RCC 7860 (cell line): ENCODE measurements around the gene APBA2.
"Not testable (repeated sequence)": the region's sequence is repeated elsewhere in the genome, so short reads cannot be mapped to it uniquely, and the experiment has no call there.

Experiments
- DNase-seq: peaks from one replicate; pipeline ENCODE4 v3.0.0-alpha.2; 2015; ENCODE audit warnings: low spot score
- FAIRE-seq: peaks from 2 replicates; lab custom pipeline; 2012; peaks lifted over from hg19 to GRCh38; lab: Jason Lieb, UNC

The APBA2 gene

DNA sequence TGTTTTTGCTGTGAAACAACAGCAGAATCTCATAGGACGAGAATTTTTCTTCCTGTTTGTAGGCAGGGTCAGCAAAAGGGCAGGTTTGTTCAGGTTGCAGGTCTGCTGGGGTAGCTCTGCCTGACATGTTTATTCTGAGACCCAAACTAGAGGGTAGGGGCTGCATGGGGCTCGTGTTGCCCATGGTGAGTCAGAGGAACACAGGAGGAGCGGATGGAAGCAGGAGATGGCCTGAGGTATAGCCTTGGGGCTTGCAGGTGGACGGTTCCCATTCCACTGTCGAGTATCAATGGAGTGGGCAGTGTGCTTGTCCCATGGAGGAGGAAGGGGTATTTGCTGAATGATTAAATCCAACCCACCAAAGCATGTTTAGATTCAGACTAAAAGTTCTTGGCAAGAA is 138.9 kb downstream of the APBA2 start:
- DNase-seq (no peak), FAIRE-seq (no peak)

DNA sequence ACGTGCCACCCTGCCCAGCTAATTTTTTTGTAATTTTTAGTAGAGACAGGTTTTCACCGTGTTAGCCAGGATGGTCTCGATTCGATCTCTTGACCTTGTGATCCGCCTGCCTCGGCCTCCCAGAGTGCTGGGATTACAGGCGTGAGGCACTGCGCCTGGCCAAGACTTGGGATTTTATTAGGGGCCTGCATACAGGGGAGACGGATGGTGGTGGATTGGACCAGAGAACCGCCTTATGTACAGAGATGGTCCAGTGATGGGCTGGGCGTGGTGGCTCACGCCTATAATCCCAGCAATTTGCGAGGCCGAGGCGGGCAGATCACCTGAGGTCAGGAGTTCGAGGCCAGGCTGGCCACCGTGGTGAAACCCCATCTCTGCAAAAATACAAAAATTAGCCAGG is 139.6 kb downstream of the APBA2 start:
- not testable (repeated sequence) for DNase-seq, FAIRE-seq

DNA sequence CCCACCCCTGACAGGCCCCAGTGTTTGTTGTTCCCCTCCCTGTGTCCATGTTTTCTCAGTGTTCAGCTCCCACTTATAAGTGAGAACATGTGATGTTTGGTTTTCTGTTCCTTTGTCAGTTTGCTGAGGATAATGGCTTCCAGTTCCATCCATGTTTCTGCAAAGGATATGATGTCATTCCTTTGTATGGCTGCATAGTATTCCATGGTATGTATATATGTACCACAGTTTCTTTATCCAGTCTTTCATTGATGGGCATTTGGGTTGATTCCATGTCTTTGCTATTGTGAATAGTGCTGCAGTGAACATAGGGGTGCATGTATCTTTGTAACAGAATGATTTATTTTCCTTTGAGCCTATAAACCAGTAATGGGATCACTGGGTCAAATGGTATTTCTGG is 142.4 kb downstream of the APBA2 start:
- DNase-seq, FAIRE-seq: not testable (repeated sequence)

DNA sequence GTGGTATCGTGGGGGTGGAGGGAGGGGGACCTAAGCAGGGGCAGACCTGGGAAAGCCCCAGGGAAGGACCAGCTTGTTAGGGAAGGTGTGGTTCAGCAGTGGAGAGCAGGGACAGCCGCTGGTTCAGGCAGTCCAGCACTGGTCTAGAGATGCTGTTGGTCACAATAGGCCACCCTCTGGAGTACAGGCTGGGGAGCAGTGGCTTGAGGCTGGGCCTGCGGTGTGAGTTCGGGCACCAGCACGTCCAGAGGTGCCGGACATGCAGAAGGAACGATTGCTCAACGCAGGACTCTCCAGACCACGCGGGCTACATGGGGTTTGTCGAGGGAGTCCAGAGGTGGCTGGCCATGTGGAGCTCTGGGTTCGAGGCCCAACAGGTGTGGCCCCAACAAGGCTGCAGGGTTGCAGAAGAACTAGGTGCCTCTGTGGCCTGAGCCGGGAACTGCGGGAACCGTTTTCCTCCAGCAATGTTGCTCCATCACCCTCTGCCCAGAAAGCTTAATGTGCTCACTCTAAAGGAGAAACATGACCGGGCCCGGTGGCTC is 143.9 kb downstream of the APBA2 start:
- no peak for DNase-seq
- no peak for FAIRE-seq

DNA sequence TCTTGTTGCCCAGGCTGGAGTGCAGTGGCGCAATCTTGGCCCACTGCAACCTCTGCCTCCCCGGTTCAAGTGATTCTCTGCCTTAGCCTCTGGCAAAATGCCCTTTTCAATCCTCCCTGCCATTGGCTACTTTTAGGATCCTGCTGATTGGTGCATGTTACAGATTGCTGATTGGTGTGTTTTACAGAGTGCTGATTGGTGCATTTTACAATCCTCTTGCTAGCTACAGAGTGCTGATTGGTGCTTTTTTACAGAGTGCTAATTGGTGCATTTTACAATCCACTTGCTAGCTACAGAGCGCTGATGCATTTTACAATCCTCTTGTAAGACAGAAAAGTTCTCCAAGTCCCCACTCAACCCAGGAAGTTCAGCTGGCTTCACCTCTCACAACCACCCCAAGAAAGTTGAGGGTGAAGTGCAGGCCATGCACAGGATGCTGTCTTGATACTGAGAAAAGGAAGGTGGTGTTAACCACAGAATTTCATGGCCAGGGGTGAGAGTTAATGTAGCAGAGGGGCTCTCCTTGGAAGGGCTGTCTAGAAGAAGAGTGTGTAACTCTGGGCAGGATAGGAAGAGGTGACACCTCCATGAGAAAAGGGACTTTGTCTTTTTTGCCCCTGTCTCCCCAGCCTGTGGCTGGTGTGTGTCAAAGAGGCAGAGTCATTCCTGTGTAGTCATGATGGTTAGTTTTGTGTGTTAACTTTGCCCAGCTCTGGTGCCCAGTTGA is 145.9 kb downstream of the APBA2 start:
- FAIRE-seq (no peak), DNase-seq (no peak)

DNA sequence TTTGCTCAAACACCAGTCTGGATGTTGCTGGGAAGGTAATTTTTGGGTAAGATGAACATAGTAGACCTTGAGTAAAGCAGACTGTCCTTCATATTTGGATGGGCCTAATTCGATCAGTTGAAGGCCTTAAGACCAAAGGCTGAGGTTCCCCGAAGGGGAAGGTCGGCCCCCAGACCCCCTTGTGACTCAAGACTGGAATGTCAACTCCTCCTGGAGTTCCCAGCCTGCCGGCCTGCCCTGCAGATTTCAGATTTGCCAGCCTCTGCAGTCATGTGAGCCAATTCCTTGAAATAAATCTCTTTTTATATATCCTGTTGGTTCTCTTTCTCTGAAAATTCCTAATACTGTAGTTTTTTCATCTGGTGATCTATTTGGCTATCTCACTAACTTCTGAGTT is 146.5 kb downstream of the APBA2 start:
- FAIRE-seq = no peak
- no peak for DNase-seq

DNA sequence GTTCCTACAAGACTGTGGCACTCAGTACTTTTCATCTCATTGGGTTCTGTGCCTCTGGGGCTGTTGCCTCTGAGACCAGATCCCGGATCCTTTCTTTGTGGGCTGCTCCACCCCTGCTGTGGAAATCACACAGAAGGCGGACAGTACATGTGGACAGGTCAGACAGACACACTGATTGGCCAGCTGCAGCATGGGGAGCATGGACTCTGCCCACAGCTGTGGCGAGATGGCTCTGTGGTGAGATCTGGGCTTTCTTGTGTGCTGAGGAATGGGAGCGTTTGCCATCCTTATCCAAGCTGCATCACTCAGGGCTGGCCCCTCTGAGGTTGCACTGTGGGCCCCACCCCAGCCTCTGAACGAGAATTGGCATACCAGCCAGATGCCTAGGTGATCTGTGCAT is 147.0 kb downstream of the APBA2 start:
- FAIRE-seq = no peak
- no peak for DNase-seq

DNA sequence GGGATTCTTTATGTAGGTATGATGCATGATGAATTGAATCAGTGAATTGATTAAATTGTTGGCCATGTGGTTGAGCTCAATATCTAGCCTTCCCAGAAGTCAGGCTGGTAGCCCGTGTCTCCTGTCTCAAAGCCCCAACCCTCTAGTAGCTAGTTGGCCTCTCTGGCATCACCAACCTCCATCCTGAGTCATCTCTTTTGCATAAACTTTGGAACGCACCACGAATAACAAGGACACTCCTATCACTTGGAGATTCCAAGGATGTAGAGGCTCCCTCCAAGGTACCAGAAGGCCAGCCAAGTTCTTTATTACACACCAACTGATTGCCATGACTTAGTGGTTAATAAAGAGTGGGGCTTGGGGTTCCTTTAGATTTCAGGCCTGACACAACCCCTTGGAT is 148.4 kb downstream of the APBA2 start:
- no peak for DNase-seq
- FAIRE-seq = no peak

DNA sequence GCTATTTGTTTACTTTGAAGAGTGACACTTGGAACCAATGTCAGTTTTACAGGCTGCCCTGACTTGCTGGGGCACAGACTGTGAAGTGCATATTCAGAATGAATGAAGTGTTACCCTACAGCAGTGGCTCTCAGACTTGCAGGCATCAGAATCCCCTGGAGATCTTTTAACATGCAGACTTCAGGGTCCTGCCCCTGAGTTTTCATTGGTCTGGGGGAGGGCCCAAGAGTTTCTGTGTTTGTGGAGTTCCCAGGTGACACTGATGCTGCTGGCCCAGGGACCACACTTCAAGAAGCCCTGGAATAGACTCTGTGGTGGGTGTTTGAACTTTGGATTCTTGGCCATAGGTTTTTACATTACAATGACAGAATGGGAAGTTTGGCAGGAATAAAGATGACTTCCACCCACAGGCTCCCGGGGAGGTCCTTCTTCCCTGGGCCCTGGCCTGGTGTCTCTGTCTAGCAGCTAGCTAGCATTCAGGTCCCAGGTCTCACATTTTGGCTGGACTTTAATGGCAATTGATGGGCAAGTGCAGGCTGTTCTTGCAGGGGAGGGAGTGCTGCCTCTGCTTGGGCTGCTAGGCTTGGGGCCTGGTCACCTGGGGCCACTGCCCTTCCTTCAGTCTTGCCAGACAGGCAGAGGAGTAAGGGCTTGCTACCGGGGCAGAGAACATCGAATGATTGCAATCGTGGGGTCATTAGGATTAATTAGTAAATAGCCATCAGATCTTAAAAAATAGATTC is 149.0 kb downstream of the APBA2 start:
- DNase-seq (no peak), FAIRE-seq (no peak)

DNA sequence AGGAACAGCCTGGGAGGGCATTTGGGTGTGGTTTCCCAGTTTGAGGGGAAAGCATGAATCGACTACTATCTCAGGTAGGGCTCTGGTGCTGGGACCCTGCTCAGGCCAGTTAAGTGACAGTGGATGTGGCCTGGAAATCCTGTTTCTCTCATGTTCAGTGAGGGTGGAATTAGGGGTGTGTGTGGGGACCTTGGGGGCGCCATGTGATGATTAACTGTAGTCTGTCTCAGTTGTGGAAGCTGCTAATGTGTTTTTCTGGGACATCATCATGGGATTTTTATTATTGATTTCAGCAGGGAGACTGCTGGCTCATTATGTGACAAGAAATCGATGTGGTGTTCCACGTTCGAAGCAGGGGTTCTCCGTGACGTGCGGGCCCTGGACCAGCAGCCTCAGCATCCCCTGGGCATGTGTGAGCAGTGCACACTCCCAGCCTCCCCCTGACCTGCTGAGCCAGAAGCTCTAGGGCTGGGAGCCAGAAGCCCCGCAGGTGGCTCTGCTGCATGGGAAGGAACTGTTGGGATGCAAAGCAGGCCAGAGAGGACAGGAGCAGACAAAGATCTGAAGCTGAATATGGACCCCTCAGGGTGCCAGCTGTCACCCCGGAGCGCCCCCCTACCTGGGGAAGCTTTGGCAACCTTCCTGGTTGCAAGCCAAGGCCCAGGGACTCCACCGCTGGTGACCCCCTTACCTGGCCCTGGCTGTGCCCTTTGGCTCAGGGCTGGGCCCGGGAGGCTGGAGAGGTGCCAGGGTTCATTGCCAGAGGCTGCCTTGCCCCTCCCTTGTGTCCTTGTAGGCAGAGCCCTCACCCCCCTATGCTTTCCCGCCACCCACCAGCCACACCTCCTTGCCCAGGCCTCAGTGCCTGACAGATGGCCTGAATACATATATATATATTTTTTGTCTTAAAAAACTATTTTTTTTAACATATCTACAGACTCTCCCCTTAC is 149.8 kb downstream of the APBA2 start:
- DNase-seq (no peak), FAIRE-seq (no peak)

DNA sequence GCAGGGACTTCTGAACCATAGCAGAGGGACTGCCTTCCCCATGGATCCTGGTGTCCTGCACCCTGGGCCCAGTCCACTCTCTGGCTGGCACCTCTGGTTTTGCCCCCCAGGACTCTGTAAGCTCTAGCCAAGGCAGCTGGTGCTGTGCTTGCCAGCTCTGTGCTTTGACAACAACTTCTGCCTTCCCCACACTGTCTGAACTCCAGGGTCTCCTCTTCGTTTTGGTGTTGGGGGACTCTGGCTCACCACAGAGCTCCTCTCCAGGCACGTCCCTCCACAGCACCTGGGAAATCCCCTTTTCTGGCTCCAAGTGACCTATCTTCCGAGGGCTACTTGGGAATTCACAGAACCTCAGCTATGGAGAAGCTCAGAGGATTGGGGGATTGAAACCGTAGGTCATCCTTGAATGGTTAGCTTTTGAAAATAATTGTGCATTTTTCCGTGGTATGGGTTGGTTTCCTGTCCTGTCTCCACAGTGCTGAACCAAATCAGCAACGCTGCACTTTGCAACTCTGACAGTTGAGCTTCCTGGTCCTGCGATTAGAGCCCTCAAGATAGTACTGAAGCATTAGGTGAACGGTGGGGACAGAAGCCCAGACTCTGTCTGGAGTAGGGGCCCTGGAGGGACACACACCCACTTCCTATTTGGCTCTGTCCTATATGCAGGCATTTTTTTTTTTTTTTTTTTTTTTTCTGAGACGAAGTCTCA is 152.4 kb downstream of the APBA2 start:
- no peak for FAIRE-seq

DNA sequence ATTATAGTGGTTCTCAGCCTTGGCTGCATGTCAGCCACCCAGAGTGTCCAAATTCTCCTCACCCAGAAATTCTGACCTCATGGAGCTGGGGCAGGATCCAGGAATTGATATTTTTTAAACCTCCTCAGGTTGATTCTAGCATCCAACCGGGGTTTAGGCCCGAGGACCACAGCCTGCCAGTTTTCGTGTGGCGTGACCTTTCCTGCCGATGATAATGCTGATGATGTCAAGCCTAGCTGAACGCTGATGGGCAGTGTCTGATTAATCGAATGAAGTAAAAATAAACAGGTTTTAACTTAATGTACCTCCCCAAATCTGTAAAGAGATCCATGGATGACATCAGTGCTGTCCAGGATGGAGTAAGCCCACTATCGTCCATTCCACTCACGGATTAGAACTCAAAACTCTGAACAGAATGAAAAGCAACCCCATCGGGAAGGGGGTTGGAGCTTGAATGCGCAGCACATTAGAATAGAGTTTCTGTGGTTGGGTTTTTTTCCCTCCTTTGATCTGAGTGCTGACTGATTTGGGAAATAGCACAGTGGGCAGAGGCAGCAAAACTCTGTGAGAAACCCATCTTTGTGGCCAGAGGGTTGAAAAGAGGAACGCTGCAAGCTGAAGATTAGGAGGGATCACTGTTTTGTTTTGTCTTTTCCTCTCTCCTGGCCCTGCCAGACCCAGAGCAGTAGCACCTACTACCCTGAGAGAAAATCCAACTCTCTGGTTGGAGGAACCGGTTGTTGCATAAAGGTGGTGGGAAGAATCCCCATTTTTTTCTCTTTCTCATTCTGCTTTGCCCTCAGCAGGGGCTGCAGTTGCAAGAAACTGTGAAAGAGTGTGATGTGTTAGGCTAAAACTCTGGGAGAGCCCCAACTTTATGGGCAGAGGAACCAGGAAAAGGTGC is 153.9 kb downstream of the APBA2 start:
- DNase-seq = no peak
- FAIRE-seq = no peak

More for the DNA sequence above, 152.4 kb downstream of the APBA2 start:
- DNase-seq = no peak

DNA sequence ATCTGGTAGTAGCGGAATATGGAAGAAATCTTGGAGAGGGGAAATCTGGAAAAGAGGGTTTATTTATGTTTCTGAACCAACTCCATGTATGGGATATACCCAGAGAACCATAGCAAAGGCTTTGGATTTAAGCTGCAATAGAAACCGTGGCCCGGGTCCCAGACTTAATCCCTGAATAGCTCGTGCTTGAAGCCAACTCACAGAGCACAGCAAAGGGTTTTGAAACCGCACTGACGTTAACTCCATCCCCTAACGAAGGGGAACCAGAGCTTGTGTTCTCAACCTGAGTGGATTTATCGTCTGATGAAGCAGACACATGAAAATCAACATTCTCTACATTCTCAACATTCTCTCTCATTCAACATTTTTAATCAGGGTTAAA is 154.6 kb downstream of the APBA2 start:
- DNase-seq (no peak), FAIRE-seq (no peak)

DNA sequence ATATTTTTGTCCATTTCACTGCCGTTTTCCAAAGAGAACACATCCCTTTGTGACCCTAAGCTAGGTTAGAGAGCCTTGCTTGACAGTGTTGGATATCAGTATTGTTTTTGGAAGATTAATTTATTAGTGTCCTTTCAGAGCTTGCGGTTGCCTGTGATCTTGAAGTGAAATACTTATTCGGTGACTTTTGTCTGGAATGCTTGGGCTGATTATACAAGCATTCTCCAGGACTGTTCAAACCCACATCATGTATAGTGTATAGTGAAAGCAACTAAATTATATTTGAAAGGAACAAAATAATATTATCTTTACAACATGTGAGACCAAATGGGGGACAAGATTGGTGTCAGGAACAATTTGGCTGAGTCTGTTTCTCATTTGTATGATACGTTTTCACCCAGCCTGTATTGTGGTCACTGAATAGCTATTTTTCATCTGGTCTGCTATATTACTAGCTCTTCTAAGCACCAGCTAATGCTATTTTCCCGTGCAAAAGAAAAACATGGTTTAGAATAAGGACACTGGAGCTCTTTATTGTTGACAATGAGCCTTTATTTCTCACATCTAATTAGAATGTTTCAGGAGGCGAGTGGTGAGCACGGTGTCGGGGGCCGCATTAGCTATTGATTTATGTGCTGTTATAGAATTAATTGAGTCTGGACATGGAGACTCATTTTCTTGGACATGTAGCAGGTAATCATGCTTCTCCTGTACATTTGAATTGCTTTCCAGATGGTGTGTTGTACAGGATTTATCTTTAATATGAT is 158.1 kb downstream of the APBA2 start:
- FAIRE-seq = no peak
- DNase-seq = no peak

DNA sequence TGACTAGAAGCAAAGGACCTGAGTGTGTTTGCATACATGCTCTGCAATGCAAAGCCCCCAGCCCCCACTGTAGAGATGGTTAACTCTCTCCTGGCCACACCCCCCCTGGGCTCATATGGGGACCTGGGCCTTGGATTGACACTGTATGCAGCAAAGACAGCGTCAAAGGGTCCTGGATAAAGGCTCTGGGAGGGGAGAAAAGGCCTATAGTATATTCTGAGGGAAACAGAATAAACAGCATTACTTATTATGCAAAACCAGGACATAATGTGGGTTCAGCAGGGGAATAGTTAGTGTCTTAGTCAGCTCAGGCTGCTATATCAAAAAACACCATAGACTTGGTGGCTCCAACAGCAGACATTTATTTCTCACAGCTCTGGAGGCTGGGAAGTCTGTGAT is 158.7 kb downstream of the APBA2 start:
- no peak for FAIRE-seq

DNA sequence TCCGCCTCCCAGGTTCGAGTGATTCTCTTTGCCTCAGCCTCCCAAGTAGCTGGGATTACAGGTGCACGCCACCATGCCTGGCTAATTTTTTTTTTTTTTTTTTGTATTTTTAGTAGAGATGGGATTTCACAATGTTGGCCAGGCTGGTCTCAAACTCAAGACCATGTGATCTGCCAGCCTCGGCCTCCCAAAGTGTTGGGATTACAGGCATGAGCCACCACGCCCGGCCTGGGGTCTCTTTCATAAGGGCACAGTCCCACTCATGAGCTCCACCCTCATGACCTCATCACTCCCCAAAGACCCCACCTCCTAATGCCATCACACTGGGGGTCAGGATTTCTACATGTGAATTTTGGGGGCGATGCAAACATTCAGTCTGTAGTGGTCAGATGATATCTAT is 159.4 kb downstream of the APBA2 start:
- not testable (repeated sequence) for DNase-seq, FAIRE-seq

More for the DNA sequence above, 158.7 kb downstream of the APBA2 start:
- no peak for DNase-seq

DNA sequence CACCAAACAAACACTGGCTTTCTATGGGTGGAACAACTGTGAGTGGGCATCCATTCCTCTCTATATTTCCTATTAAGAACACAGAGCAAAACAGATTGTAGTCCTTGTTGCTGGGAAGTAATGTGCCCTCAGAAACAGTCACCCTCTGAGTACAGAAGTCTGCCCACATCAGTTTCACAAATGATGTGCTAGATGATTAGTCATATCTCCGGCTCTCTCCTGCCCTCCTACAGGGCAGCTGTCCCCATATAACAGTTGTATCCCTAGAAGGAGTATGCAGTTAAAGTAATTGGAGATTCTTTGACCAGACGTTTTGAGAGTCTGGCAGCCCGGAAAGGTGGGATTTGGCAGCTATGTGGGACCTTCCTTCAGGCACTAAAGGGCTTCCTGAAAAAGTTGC is 159.9 kb downstream of the APBA2 start:
- no peak for DNase-seq
- no peak for FAIRE-seq

DNA sequence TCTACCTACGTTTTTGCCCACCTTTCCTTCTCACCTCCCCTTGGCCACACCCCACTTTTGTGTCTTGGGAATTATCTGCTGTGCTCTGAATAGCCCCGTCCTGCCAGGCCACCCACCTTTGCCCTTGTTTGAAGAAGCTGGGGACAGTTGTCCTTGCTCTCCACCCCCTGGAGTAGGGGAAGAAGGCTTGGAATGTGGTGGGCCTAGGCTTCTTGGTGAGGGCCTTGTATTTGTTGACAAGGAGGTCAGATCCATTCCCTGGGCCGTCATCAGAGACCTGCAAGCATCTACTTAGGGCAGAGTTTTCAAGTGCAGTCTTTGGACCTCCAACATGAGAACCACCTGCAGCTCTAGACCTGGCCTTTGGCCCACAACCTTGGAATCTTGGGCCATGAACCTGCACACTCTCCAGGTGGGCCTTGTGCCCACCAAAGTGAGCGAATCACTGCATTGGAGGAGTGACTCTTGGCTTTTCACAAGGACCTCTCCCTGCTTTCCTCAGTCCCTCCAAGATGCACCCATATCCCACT is 160.6 kb downstream of the APBA2 start:
- no peak for FAIRE-seq
- no peak for DNase-seq
